ENCODE data around the gene CDKN2A.

Gene CDKN2A

DNA sequence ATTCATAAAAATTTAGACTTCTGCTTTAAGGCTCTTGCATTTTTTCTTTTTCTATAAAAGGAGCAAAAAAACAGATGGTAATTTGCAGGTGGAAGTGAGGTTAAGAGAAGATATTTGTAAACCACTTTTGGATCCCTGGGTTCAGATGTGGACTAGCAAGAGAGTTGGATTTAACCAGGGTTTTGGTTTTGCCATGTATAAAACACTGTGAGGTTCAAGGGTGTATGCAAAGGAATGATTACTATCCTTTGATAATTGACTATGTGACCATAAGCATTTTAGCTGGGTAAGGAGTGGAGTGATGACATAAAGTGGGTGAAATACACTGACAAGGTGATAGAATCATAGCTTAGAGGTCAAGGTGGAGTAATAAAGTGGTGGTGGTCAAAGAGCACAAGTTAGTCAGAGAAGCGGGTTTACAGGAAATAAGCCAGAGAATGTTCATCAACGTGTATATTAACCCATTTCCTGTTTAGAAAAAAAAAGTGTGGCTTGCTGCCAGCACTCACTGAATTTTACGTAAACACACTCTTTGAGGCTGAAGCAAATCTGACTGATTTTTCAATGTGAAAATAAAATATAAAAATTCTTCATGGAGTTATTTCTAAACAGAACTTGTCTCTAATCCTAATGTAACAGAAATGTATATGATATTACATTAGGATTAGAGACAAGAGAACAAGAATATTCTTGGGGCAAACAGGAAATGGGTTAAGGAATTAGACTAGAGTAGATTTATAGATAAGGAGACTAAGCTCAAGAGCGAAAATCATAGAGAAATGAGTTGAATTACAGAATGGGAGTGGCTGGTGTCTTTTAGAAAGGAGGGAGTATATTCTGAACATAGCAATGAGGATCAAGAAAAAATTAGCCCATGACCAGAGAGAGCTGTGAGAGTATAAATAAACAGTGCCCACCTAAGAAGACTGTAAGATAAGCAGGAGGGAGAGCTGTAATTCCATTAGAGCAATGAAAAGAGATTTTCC is 74.5 kb downstream of the CDKN2A start:
- H3K4me3 ChIP-seq (ENCODE audit: control insufficient read depth, low read depth, low read length): no peak overlapping the region
- TF ChIP-seq, protein P1, sequence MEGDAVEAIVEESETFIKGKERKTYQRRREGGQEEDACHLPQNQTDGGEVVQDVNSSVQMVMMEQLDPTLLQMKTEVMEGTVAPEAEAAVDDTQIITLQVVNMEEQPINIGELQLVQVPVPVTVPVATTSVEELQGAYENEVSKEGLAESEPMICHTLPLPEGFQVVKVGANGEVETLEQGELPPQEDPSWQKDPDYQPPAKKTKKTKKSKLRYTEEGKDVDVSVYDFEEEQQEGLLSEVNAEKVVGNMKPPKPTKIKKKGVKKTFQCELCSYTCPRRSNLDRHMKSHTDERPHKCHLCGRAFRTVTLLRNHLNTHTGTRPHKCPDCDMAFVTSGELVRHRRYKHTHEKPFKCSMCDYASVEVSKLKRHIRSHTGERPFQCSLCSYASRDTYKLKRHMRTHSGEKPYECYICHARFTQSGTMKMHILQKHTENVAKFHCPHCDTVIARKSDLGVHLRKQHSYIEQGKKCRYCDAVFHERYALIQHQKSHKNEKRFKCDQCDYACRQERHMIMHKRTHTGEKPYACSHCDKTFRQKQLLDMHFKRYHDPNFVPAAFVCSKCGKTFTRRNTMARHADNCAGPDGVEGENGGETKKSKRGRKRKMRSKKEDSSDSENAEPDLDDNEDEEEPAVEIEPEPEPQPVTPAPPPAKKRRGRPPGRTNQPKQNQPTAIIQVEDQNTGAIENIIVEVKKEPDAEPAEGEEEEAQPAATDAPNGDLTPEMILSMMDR (IDR thresholded peaks at IDR 0.05; ENCODE audit: control insufficient read depth, insufficient read depth, low read depth, low read length, missing control alignments): no peak
- DNase-seq (ENCODE audit: low read depth): peak; percentile 27
